ENCODE measurements around the gene AFAP1L1.

GRCh38 chr5:149298163-149298562 is 26.5 kb downstream of the AFAP1L1 start:
- TF ChIP-seq CTCF (IDR thresholded peaks at IDR 0.05), result no peak
- no peak for TF ChIP-seq POLR2A (IDR thresholded peaks at IDR 0.05)
- no peak for TF ChIP-seq POLR2AphosphoS5 (IDR thresholded peaks at IDR 0.05)
